Kidney (tissue), 14 donors: ENCODE measurements around the gene ALDH1A3. TPM values are rescaled to one million over a fixed set of nuclear protein-coding genes. Genes with fewer than 3 reads are reported as not detected.
A peak's percentile ranks its signal among the peaks of the same experiment; 100 is the strongest.

Experiments used
- DNase-seq, 5 donors: peaks; one replicate each; pipeline ENCODE4 v3.0.0-alpha.2; 2013 to 2020
- FAIRE-seq: peaks from 2 replicates; lab custom pipeline; 2012; peaks lifted over from hg19 to GRCh38; lab: Jason Lieb, UNC
- H3K27ac ChIP-seq, 2 donors: one replicate each; pipeline ENCODE4 v1.7.0; 2013; ENCODE audit warnings: low read depth in 2 of 2, low read length in 2 of 2, inconsistent platforms in 1 of 2
- H3K27me3 ChIP-seq: one replicate; pipeline ENCODE4 v1.7.1; 2013; ENCODE audit warnings: low read length, inconsistent platforms; ENCODE audit not compliant: control insufficient read depth, insufficient read depth
- H3K36me3 ChIP-seq, 3 donors: one replicate each; pipeline versions ENCODE4 v1.7.0 to v1.7.1; 2013; ENCODE audit warnings: low read length in 3 of 3, control low read depth in 1 of 3, inconsistent platforms in 1 of 3; ENCODE audit not compliant: insufficient read depth in 3 of 3, control insufficient read depth in 2 of 3
- H3K4me1 ChIP-seq, 3 donors: one replicate each; pipeline versions ENCODE4 v1.7.0 to v1.7.1; 2013; ENCODE audit warnings: low read length in 3 of 3, inconsistent platforms in 1 of 3, low read depth in 1 of 3; ENCODE audit not compliant: control insufficient read depth in 2 of 3, insufficient read depth in 2 of 3
- H3K4me3 ChIP-seq, 3 donors: one replicate each; pipeline versions ENCODE4 v1.7.0 to v1.8.1; 2013; ENCODE audit warnings: low read length in 3 of 3, control low read depth in 1 of 3, inconsistent platforms in 1 of 3
- H3K9ac ChIP-seq, 3 donors: one replicate each; pipeline versions ENCODE4 v1.7.0 to v1.7.1; 2013; ENCODE audit warnings: low read length in 3 of 3, control low read depth in 1 of 3, inconsistent platforms in 1 of 3
- H3K9me3 ChIP-seq, 3 donors: one replicate each; pipeline versions ENCODE4 v1.7.0 to v1.7.1; 2013; ENCODE audit warnings: low read length in 3 of 3, control low read depth in 1 of 3, inconsistent platforms in 1 of 3; ENCODE audit not compliant: control insufficient read depth in 2 of 3, insufficient read depth in 1 of 3
- CTCF ChIP-seq: IDR thresholded peaks from 3 replicates; pipeline ENCODE4 v1.5.1; 2012; ENCODE audit warnings: mild to moderate bottlenecking, moderate library complexity, borderline replicate concordance; ENCODE audit not compliant: insufficient read depth; ENCODE audit errors: extremely low read depth
- intact Hi-C: fragments of 100-400 bp; cut with DNase I; formaldehyde crosslinking; loops from one replicate; pipeline ENCODE4 v1.11.1; 2022
- polyA plus RNA-seq: library from polyadenylated mRNA; stranded (reverse); fragments of 350-450 nt; fragmentation: Illumina TruSeq; extraction: RNeasy Lipid Tissue Mini Kit (QIAGEN cat#74804); gene quantifications from one replicate; pipeline ENCODE4 v1.2.3, GENCODE V29; 2014; ENCODE audit warnings: low read depth, low replicate concordance; ENCODE audit not compliant: insufficient read depth
- total RNA-seq: library from RNA; stranded (reverse); fragmentation: NEBNext Ultra II Directional; extraction: Animal tissue kit (Norgen Biotek cat#: 25700); gene quantifications from one replicate; pipeline ENCODE4 v1.2.1, GENCODE V29; 2021
- donor health status: control.
- donor health status: control.
- donor health status: control.
- donor health status: control.
- donor health status: control.
- donor health status: DM: yes; HTN: yes; CAD: no.
- donor health status: Normal renal cell carcinoma (clear cell type).

Gene ALDH1A3
- total and polyA plus RNA-seq, 2 donors from 2014 or later, result 5.4 to 19.6 TPM

GRCh38 chr15:100926971-100927756, 47.5 kb downstream of the ALDH1A3 start:
- intact Hi-C loops, result no loop called here
- Histone ChIP-seq H3K27me3 (no peaks in the 10 kb centered on the region), H3K9me3 (no peaks in the 10 kb centered on the region), H3K27ac (no peak overlapping the region), H3K4me3 (no peak overlapping the region), H3K4me1 (no peaks in the 10 kb centered on the region), H3K9ac (no peak overlapping the region), H3K36me3 (no peaks in the 10 kb centered on the region)
- TF ChIP-seq CTCF, result no peak
- no peak for DNase-seq
- FAIRE-seq, result no peak

- intact Hi-C loops, result no loop called here
- Histone ChIP-seq H3K36me3 (no peaks in the 10 kb centered on the region), H3K4me3 (no peak overlapping the region), H3K4me1 (no peaks in the 10 kb centered on the region), H3K9me3 (no peaks in the 10 kb centered on the region), H3K27me3 (no peaks in the 10 kb centered on the region), H3K27ac (no peak overlapping the region), H3K9ac (no peak overlapping the region)
- DNase-seq, result no peak
- TF ChIP-seq CTCF, result no peak
- FAIRE-seq, result no peak
These were observed 49.1 kb downstream of the ALDH1A3 start for GRCh38 chr15:100928632-100929280.

- DNase-seq (peak in 4 of 5 donors; percentile 64 to 74 (median 69)), FAIRE-seq (no peak)
- Histone ChIP-seq H3K9ac (no peak overlapping the region), H3K27ac (no peak overlapping the region), H3K27me3 (no peaks in the 10 kb centered on the region), H3K4me1 (no peaks in the 10 kb centered on the region), H3K9me3 (no peaks in the 10 kb centered on the region), H3K4me3 (no peak overlapping the region), H3K36me3 (no peaks in the 10 kb centered on the region)
- intact Hi-C loops, result no loop called here
- TF ChIP-seq CTCF, result no peak
These were observed 50.0 kb downstream of the ALDH1A3 start for GRCh38 chr15:100929641-100930042.
